ENCODE data around the gene CEBPG.

CEBPG gene

GRCh38 chr19:33382006-33382405 lies 8.5 kb downstream of the CEBPG start:
- DNase-seq (ENCODE audit: low spot score) = no peak

GRCh38 chr19:33382982-33383381 lies 9.5 kb downstream of the CEBPG start:
- DNase-seq (ENCODE audit: low spot score) = no peak

GRCh38 chr19:33383720-33384292 lies 10.3 kb downstream of the CEBPG start:
- no peak for DNase-seq (ENCODE audit: low spot score)

- DNase-seq (ENCODE audit: low spot score) = no peak
Measured at GRCh38 chr19:33384983-33385382, 11.5 kb downstream of the CEBPG start.

GRCh38 chr19:33385956-33386355 lies 12.4 kb downstream of the CEBPG start:
- DNase-seq (ENCODE audit: low spot score) = no peak

- no peak for DNase-seq (ENCODE audit: low spot score)
Measured at GRCh38 chr19:33386361-33386858, 12.9 kb downstream of the CEBPG start.

GRCh38 chr19:33387351-33388230 lies 14.1 kb downstream of the CEBPG start:
- no peak for DNase-seq (ENCODE audit: low spot score)

- DNase-seq (ENCODE audit: low spot score) = no peak
Measured at GRCh38 chr19:33388231-33388724, 14.8 kb downstream of the CEBPG start.

- no peak for DNase-seq (ENCODE audit: low spot score)
Measured at GRCh38 chr19:33388725-33389420, 15.4 kb downstream of the CEBPG start.

GRCh38 chr19:33389421-33390100 lies 16.1 kb downstream of the CEBPG start:
- DNase-seq (ENCODE audit: low spot score) = no peak

GRCh38 chr19:33390101-33390907 lies 16.8 kb downstream of the CEBPG start:
- no peak for DNase-seq (ENCODE audit: low spot score)

- DNase-seq (ENCODE audit: low spot score) = no peak
Measured at GRCh38 chr19:33390908-33391630, 17.6 kb downstream of the CEBPG start.

- no peak for DNase-seq (ENCODE audit: low spot score)
Measured at GRCh38 chr19:33391631-33392249, 18.2 kb downstream of the CEBPG start.

- no peak for DNase-seq (ENCODE audit: low spot score)
Measured at GRCh38 chr19:33392341-33393285, 19.1 kb downstream of the CEBPG start.

- DNase-seq (ENCODE audit: low spot score) = no peak
Measured at GRCh38 chr19:33393286-33394005, 19.9 kb downstream of the CEBPG start.

GRCh38 chr19:33394006-33394722 lies 20.7 kb downstream of the CEBPG start:
- DNase-seq (ENCODE audit: low spot score) = no peak

- DNase-seq (ENCODE audit: low spot score) = no peak
Measured at GRCh38 chr19:33394723-33395560, 21.4 kb downstream of the CEBPG start.

Measured in germinal center (tissue), 1 donor.